GM12873 (cell line): Measurements from ENCODE around the gene SLC1A3.

Experiments used
- CTCF ChIP-seq: IDR thresholded peaks from 2 replicates; pipeline ENCODE4 v1.5.1; 2012; ENCODE audit warnings: low read depth, mild to moderate bottlenecking, moderate library complexity, low read length, control low read depth; ENCODE audit not compliant: insufficient read depth; ENCODE audit errors: missing control alignments

SLC1A3 gene

GRCh38 chr5:36655161-36655560 lies 48.8 kb downstream of the SLC1A3 start:
- no peak for TF ChIP-seq CTCF

- no peak for TF ChIP-seq CTCF
Observed at GRCh38 chr5:36656556-36656955, 50.1 kb downstream of the SLC1A3 start.

- no peak for TF ChIP-seq CTCF
Observed at GRCh38 chr5:36657563-36657995, 51.2 kb downstream of the SLC1A3 start.

- no peak for TF ChIP-seq CTCF
Observed at GRCh38 chr5:36658038-36658756, 51.8 kb downstream of the SLC1A3 start.

GRCh38 chr5:36659411-36659810 lies 53.0 kb downstream of the SLC1A3 start:
- no peak for TF ChIP-seq CTCF

GRCh38 chr5:36660397-36661049 lies 54.1 kb downstream of the SLC1A3 start:
- no peak for TF ChIP-seq CTCF

GRCh38 chr5:36661456-36662220 lies 55.2 kb downstream of the SLC1A3 start:
- TF ChIP-seq CTCF = no peak
